Keratinocyte (primary cell): ENCODE results near the gene RET. TPM values are rescaled to one million over a fixed set of nuclear protein-coding genes. Genes with fewer than 3 reads are reported as not detected.

Experiments
- DNase-seq: peaks from one replicate; pipeline ENCODE4 v3.0.0-alpha.2; 2011; ENCODE audit warnings: low read depth, missing footprints, low spot score
- FAIRE-seq: peaks from 2 replicates; lab custom pipeline; 2011; peaks lifted over from hg19 to GRCh38; lab: Jason Lieb, UNC
- H2AFZ ChIP-seq: 2 replicates; pipeline ENCODE4 v1.6.0; 2012; ENCODE audit warnings: low read length, control low read depth, inconsistent platforms; ENCODE audit not compliant: control insufficient read depth
- H3K27ac ChIP-seq: 2 replicates; pipeline ENCODE4 v1.5.1; 2011; ENCODE audit warnings: low read length; ENCODE audit not compliant: control insufficient read depth, insufficient read depth
- H3K27me3 ChIP-seq: 3 replicates; pipeline ENCODE4 v1.6.0; 2011; ENCODE audit warnings: low read length; ENCODE audit not compliant: control insufficient read depth, insufficient read depth; ENCODE audit errors: extremely low read depth
- H3K36me3 ChIP-seq, 2 experiments: 2 replicates in 1 of 2; 3 replicates in 1 of 2; pipeline ENCODE4 v1.5.1; 2011; ENCODE audit warnings: low read length in 2 of 2, mild to moderate bottlenecking in 1 of 2; ENCODE audit not compliant: control insufficient read depth in 2 of 2, insufficient read depth in 2 of 2; ENCODE audit errors: extremely low read depth in 1 of 2
- H3K4me1 ChIP-seq: 3 replicates; pipeline ENCODE4 v1.5.1; 2011; ENCODE audit warnings: low read length; ENCODE audit not compliant: control insufficient read depth, insufficient read depth; ENCODE audit errors: extremely low read depth
- H3K4me2 ChIP-seq: 3 replicates; pipeline ENCODE4 v1.6.0; 2011; ENCODE audit warnings: low read depth, low read length; ENCODE audit not compliant: control insufficient read depth, insufficient read depth; ENCODE audit errors: extremely low read depth
- H3K4me3 ChIP-seq, 3 experiments: fragments of 200-600 bp in 1 of 3; sonication (generic) in 1 of 3; 2 replicates in 2 of 3; 3 replicates in 1 of 3; pipeline ENCODE4 v1.5.1; 2011 to 2016; ENCODE audit warnings: low read length in 3 of 3, mild to moderate bottlenecking in 3 of 3, control low read depth in 2 of 3, inconsistent platforms in 1 of 3, low read depth in 1 of 3, mixed read lengths in 1 of 3, mixed run types in 1 of 3, moderate library complexity in 1 of 3; ENCODE audit not compliant: control insufficient read depth in 2 of 3, insufficient read depth in 2 of 3; ENCODE audit errors: extremely low read depth in 1 of 3
- H3K79me2 ChIP-seq: 2 replicates; pipeline ENCODE4 v1.6.0; 2012; ENCODE audit warnings: low read length; ENCODE audit not compliant: control insufficient read depth, insufficient read depth
- H3K9ac ChIP-seq: 3 replicates; pipeline ENCODE4 v1.6.0; 2011; ENCODE audit warnings: low read length; ENCODE audit not compliant: control insufficient read depth, insufficient read depth; ENCODE audit errors: extremely low read depth
- H3K9me1 ChIP-seq: 3 replicates; pipeline ENCODE4 v1.6.0; 2011; ENCODE audit warnings: low read length; ENCODE audit not compliant: control insufficient read depth, insufficient read depth; ENCODE audit errors: extremely low read depth
- H3K9me3 ChIP-seq: 2 replicates; pipeline ENCODE4 v1.5.1; 2012; ENCODE audit warnings: low read depth, low read length; ENCODE audit not compliant: control insufficient read depth
- H4K20me1 ChIP-seq: 3 replicates; pipeline ENCODE4 v1.6.0; 2011; ENCODE audit warnings: low read length; ENCODE audit not compliant: control insufficient read depth, insufficient read depth; ENCODE audit errors: extremely low read depth
- CTCF ChIP-seq, 3 experiments: IDR thresholded peaks in 1 of 3; conservative IDR thresholded peaks in 1 of 3; optimal IDR thresholded peaks in 1 of 3; 2 replicates in 2 of 3; 3 replicates in 1 of 3; pipeline versions ENCODE3 to v1.5.1; 2011; ENCODE audit warnings: low read length in 3 of 3, mild to moderate bottlenecking in 3 of 3, moderate library complexity in 2 of 3, control low read depth in 1 of 3, inconsistent platforms in 1 of 3; ENCODE audit not compliant: insufficient read depth in 2 of 3; ENCODE audit errors: extremely low read depth in 1 of 3
- EZH2 ChIP-seq: IDR thresholded peaks from one replicate; pipeline ENCODE4 v1.6.1; 2012; ENCODE audit warnings: inconsistent platforms, mild to moderate bottlenecking, low read length, moderate library complexity
- dilution Hi-C: fragments of 300-500 bp; cut with MboI; formaldehyde crosslinking; loops from one replicate; pipeline ENCODE4 v1.7.0; 2020; ENCODE audit warnings: low sequenced_read_pairs; ENCODE audit not compliant: extremely low pct_ligation_motif_present
- polyA plus RNA-seq, 5 experiments: library from polyadenylated mRNA; depleted of rRNA in 3 of 5; stranded (reverse) in 3 of 5; stranded (forward) in 1 of 5; unstranded in 1 of 5; fragments of >200 nt; gene quantifications; 1 replicate in 1 of 5; 2 replicates in 3 of 5; 3 replicates in 1 of 5; pipeline versions ENCODE4 v1.2.1 to v1.2.3, GENCODE V29; 2011 to 2012; ENCODE audit warnings: missing spikeins in 2 of 5, low read depth in 1 of 5, low replicate concordance in 1 of 5

RET gene
- polyA plus RNA-seq, 1 donor (not counting 4 experiments of a cell fraction or from before 2014, with no cell fraction given): 0.21 TPM

- no peaks in the 10 kb centered on the region for H3K27me3 ChIP-seq
- H4K20me1 ChIP-seq: no peaks in the 10 kb centered on the region
- no peak for DNase-seq
- peaks cover 21% of the 10 kb centered on the region for H3K4me1 ChIP-seq
- H3K9me1 ChIP-seq: no peaks in the 10 kb centered on the region
- dilution Hi-C loops: no loop called here
- H3K4me3 ChIP-seq: no peak overlapping the region
- no peaks in the 10 kb centered on the region for H3K36me3 ChIP-seq
- no peaks in the 10 kb centered on the region for H3K79me2 ChIP-seq
- no peak overlapping the region for H3K4me2 ChIP-seq
- H3K9me3 ChIP-seq: no peaks in the 10 kb centered on the region
- H2AFZ ChIP-seq: no peak overlapping the region
- TF ChIP-seq CTCF (optimal IDR thresholded peaks at IDR 0.05 in 1 of 3, IDR thresholded peaks at IDR 0.05 in 1 of 3, conservative IDR thresholded peaks at IDR 0.05 in 1 of 3; ENCODE audit: extremely low read depth in 1 of 3, insufficient read depth in 2 of 3, low read length in 3 of 3) (no peak), EZH2 (no peak)
- no peak overlapping the region for H3K27ac ChIP-seq
- no peak for FAIRE-seq
- H3K9ac ChIP-seq: no peak overlapping the region
Observed at GRCh38 chr10:43113201-43114087, 36.6 kb downstream of the RET start.

- Histone ChIP-seq H3K36me3 (no peaks in the 10 kb centered on the region), H3K27ac (no peak overlapping the region), H3K4me3 (no peak overlapping the region), H3K9me3 (no peaks in the 10 kb centered on the region), H3K79me2 (no peaks in the 10 kb centered on the region), H3K9me1 (no peaks in the 10 kb centered on the region), H3K9ac (no peak overlapping the region), H3K4me2 (no peak overlapping the region), H3K4me1 (peaks cover 20% of the 10 kb centered on the region), H4K20me1 (no peaks in the 10 kb centered on the region), H2AFZ (no peak overlapping the region), H3K27me3 (no peaks in the 10 kb centered on the region)
- no peak for TF ChIP-seq CTCF (optimal IDR thresholded peaks at IDR 0.05 in 1 of 3, IDR thresholded peaks at IDR 0.05 in 1 of 3, conservative IDR thresholded peaks at IDR 0.05 in 1 of 3; ENCODE audit: extremely low read depth in 1 of 3, insufficient read depth in 2 of 3, low read length in 3 of 3)
- TF ChIP-seq EZH2: no peak
- FAIRE-seq (no peak), DNase-seq (no peak)
- dilution Hi-C loops: no loop called here
Observed at GRCh38 chr10:43114088-43114742, 37.3 kb downstream of the RET start.
